ENCODE results near the gene EDDM3A. TPM values are rescaled to one million over a fixed set of nuclear protein-coding genes. Genes with fewer than 3 reads are reported as not detected.
"Not testable (repeated sequence)": the region's sequence is repeated elsewhere in the genome, so short reads cannot be mapped to it uniquely, and the experiment has no call there.

The EDDM3A gene
- total RNA-seq, 2 experiments from 2014 or later, result not detected

DNA sequence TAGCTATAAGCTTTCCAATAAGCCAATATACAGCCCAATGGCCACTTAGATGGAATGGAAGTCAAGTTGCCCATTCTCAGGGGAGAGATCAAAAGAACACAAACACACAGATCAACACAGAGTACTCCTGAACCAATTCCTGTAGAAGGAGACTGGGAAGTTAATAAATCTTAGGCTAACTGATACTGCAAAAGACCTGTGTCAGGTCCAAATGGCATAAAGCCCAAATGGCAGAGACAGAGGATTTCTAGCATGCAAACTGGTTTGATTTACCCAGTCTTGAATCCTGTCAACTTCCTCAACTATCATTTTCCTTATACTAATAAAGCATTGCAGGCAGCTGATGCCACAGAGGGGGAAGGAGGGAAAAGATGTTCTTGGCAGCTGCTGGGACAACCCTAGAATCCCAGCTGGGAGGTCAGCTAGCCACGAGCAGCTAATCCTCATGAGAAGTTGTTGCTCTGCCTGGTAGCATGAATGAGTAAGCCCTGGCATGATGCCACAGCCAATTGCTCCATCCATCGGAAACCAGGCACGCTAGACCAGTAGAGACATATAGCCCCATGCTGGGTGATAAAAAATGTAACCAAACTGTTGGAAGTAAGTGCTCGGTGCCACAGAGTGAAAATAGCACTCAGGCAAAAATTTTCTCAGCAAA is 31.0 kb upstream of the EDDM3A start:
- Mint-ChIP-seq H3K4me3 (no peak overlapping the region), H3K9me3 (peaks cover 3% of the 10 kb centered on the region), H3K4me1 (no peaks in the 10 kb centered on the region), H3K27me3 (peaks cover 6% of the 10 kb centered on the region), H3K27ac (no peak overlapping the region), H3K36me3 (ENCODE audit: low read depth) (no peaks in the 10 kb centered on the region)
- CTCF ChIA-PET, result interaction anchor here (0.5 to 0.8 kb wide), 3 partner anchors 16 to 614 kb away, joined by 3 to 7 read pairs (median 3); no protein-coding TSS in a partner anchor
- POLR2A ChIA-PET, result interaction anchor here (0.5 kb wide), 1 partner anchor 169 kb away, joined by 3 read pairs; no protein-coding TSS in a partner anchor
- no peak for DNase-seq

DNA sequence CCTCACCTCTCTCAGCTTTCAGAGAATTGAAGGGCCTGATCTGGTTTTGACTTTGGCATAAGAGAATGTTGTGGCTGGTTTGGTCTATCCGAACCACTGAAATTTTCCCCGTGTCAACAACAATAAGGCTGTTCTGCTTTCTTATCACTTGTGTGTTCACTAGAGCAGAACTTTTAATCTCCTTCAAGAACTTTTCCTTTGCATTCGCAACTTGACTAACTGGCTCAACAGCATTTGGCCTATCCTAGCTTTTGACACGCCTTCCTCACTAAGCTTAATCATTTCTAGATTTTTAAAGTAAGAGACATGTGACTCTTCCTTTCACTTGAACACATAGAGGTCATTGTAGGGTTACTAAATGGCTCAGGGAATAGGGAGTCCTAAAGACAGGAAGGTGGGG is 25.9 kb upstream of the EDDM3A start:
- no peak for DNase-seq
- H3K9me3 Mint-ChIP-seq, result no peaks in the 10 kb centered on the region
- H3K27ac Mint-ChIP-seq, result no peak overlapping the region
- H3K36me3 Mint-ChIP-seq (ENCODE audit: low read depth), result no peaks in the 10 kb centered on the region
- no peaks in the 10 kb centered on the region for H3K4me1 Mint-ChIP-seq
- H3K27me3 Mint-ChIP-seq, result peaks cover 24% of the 10 kb centered on the region
- no peak overlapping the region for H3K4me3 Mint-ChIP-seq
- CTCF ChIA-PET, result no interaction called here
- POLR2A ChIA-PET, result no interaction called here

GRCh38 chr14:20720741-20721140 is 24.9 kb upstream of the EDDM3A start:
- Mint-ChIP-seq H3K4me3 (no peak overlapping the region), H3K36me3 (ENCODE audit: low read depth) (no peaks in the 10 kb centered on the region), H3K27me3 (peaks cover 29% of the 10 kb centered on the region), H3K27ac (no peak overlapping the region), H3K4me1 (no peaks in the 10 kb centered on the region), H3K9me3 (no peaks in the 10 kb centered on the region)
- DNase-seq, result no peak
- POLR2A ChIA-PET, result no interaction called here
- CTCF ChIA-PET, result no interaction called here

DNA sequence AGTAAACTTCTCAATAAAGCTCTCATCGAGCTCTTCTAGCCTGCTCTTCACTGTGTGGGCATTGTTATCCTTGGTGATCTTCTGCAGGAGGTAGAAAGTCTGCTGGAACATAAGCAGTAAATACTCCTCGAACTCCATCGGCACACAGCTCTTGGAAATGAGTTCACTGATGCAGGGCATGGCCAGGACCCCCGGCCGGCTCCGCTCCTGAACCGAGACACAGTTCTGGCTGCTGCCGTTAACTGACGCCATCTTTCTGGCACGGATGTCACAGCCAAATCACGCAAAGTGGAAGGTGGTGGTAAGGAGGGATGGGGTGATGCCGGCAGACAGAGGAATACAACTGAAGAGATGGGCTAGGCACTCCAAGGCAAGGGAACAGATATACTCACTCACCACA is 23.7 kb upstream of the EDDM3A start:
- CTCF ChIA-PET, result interaction anchor here (1.1 kb wide), 1 partner anchor 10 kb away, joined by 3 read pairs; no protein-coding TSS in a partner anchor
- H3K27me3 Mint-ChIP-seq, result peaks cover 30% of the 10 kb centered on the region
- no peaks in the 10 kb centered on the region for H3K36me3 Mint-ChIP-seq (ENCODE audit: low read depth)
- no peaks in the 10 kb centered on the region for H3K9me3 Mint-ChIP-seq
- no peak overlapping the region for H3K4me3 Mint-ChIP-seq
- no peak for DNase-seq
- POLR2A ChIA-PET, result no interaction called here
- no peak overlapping the region for H3K27ac Mint-ChIP-seq
- H3K4me1 Mint-ChIP-seq, result no peaks in the 10 kb centered on the region

GRCh38 chr14:20723488-20723887 is 22.2 kb upstream of the EDDM3A start:
- Mint-ChIP-seq H3K4me3 (no peak overlapping the region), H3K27me3 (peaks cover 33% of the 10 kb centered on the region), H3K27ac (no peak overlapping the region), H3K9me3 (no peaks in the 10 kb centered on the region), H3K36me3 (ENCODE audit: low read depth) (no peaks in the 10 kb centered on the region), H3K4me1 (no peaks in the 10 kb centered on the region)
- ChIA-PET POLR2A (no interaction called here), CTCF (interaction anchor here (1.0 kb wide), 1 partner anchor 24 kb away, joined by 3 read pairs; no protein-coding TSS in a partner anchor)
- no peak for DNase-seq

DNA sequence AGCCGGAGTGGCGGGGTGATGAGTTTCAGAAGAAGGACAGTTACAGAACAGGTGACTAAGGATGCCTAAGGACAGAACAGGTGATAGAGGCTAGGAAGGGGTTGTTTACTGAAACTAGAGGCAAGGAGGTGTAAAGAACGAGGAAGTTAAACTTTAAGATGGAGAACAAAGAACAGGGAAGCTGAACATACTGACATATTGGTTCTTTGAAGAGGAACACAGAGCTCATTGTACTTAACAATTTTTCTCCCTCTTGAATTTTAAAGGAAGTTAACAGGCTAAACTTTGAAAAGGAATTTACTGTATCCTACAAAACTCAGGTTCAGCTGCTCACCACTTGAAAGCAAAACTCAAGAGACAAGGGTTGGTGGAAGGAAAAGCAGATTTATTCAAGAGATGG is 19.6 kb upstream of the EDDM3A start:
- H3K9me3 Mint-ChIP-seq; H3K4me1 Mint-ChIP-seq; H3K27ac Mint-ChIP-seq; DNase-seq; POLR2A ChIA-PET; H3K4me3 Mint-ChIP-seq; H3K36me3 Mint-ChIP-seq (ENCODE audit: low read depth): not testable (repeated sequence)
- peaks cover 32% of the 10 kb centered on the region for H3K27me3 Mint-ChIP-seq
- CTCF ChIA-PET, result interaction anchor here (1.6 to 1.7 kb wide), 2 partner anchors 16 to 147 kb away, joined by 3 to 4 read pairs; no protein-coding TSS in a partner anchor

DNA sequence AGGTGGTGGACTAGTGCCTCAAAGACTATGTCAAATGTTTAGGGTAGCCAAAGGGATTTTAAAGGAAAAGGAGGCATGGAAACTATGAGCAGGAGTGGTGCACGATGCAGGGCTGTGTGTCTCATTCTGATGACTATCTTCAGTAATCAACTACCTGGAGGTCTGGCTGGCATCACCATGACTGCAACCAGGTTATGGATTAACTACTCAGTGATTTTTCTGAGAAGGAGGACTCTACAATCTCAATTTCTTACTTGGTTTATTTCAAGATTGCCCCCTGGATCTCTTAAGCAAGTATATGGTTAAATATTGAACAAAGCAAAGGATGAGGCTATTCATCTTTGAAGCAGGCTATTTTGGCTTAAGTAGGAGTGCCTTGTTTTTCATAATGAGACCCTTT is 19.2 kb upstream of the EDDM3A start:
- no peak overlapping the region for H3K27ac Mint-ChIP-seq
- H3K36me3 Mint-ChIP-seq (ENCODE audit: low read depth), result no peaks in the 10 kb centered on the region
- peaks cover 31% of the 10 kb centered on the region for H3K27me3 Mint-ChIP-seq
- H3K4me3 Mint-ChIP-seq, result no peak overlapping the region
- no peaks in the 10 kb centered on the region for H3K9me3 Mint-ChIP-seq
- H3K4me1 Mint-ChIP-seq, result no peaks in the 10 kb centered on the region
- CTCF ChIA-PET, result interaction anchor here (1.7 kb wide), 1 partner anchor 16 kb away, joined by 4 read pairs; no protein-coding TSS in a partner anchor
- POLR2A ChIA-PET, result no interaction called here
- DNase-seq, result no peak

DNA sequence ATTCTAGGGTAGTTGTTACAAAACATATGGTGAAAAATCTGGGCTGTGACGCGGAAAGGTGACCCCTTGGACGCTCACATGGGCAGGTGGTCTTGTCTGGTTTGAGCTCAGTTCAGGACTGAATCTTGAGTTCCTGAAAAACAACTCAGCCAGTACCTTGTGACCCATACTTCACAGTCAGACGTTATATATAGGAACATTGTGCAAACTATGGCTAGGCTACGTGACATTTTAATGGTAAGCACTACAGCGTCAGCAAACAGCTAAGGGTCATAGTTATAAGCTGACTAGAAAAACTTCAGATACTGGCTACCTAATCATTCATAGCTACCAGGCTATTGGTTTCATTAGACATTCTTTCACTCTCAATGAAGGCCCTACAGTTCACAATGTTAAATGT is 14.8 kb upstream of the EDDM3A start:
- Mint-ChIP-seq H3K27me3 (peaks cover 11% of the 10 kb centered on the region), H3K27ac (no peak overlapping the region), H3K4me1 (no peaks in the 10 kb centered on the region), H3K36me3 (ENCODE audit: low read depth) (no peaks in the 10 kb centered on the region), H3K4me3 (no peak overlapping the region), H3K9me3 (no peaks in the 10 kb centered on the region)
- POLR2A ChIA-PET, result no interaction called here
- CTCF ChIA-PET, result interaction anchor here (1.9 kb wide), 1 partner anchor 16 kb away, joined by 7 read pairs; no protein-coding TSS in a partner anchor
- no peak for DNase-seq

DNA sequence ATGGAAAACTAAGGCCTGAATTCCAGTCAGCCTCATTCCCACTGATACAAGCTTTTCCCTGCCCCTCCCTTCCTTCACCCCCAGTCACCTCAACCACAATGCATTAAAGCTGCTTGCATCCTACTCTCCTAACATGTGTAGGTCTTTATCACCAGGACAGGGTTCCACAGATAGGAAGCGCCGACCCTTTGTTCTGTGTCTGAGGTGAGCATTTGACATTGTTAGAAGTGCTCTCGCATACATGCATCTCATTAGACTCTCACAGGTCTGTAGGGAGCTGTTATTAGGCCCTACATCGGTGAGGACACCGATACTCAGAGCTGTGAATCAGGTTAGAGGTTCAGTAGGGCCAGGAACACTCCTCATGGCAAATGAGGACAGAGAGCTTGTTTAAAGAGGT is 13.2 kb upstream of the EDDM3A start:
- no peaks in the 10 kb centered on the region for H3K36me3 Mint-ChIP-seq (ENCODE audit: low read depth)
- ChIA-PET POLR2A (no interaction called here), CTCF (interaction anchor here (0.7 to 0.9 kb wide), 2 partner anchors 10 to 31 kb away, joined by 3 read pairs; no protein-coding TSS in a partner anchor)
- H3K4me3 Mint-ChIP-seq, result no peak overlapping the region
- no peaks in the 10 kb centered on the region for H3K4me1 Mint-ChIP-seq
- DNase-seq, result no peak
- H3K9me3 Mint-ChIP-seq, result no peaks in the 10 kb centered on the region
- peaks cover 6% of the 10 kb centered on the region for H3K27me3 Mint-ChIP-seq
- H3K27ac Mint-ChIP-seq, result no peak overlapping the region

GRCh38 chr14:20732979-20733635 is 12.6 kb upstream of the EDDM3A start:
- POLR2A ChIA-PET, result no interaction called here
- H3K4me3 Mint-ChIP-seq, result no peak overlapping the region
- H3K9me3 Mint-ChIP-seq, result no peaks in the 10 kb centered on the region
- no peak overlapping the region for H3K27ac Mint-ChIP-seq
- peaks cover 2% of the 10 kb centered on the region for H3K27me3 Mint-ChIP-seq
- no peak for DNase-seq
- H3K36me3 Mint-ChIP-seq (ENCODE audit: low read depth), result no peaks in the 10 kb centered on the region
- CTCF ChIA-PET, result interaction anchor here (0.7 kb wide), 1 partner anchor 30 kb away, joined by 3 read pairs; no protein-coding TSS in a partner anchor
- H3K4me1 Mint-ChIP-seq, result no peaks in the 10 kb centered on the region

- no peaks in the 10 kb centered on the region for H3K36me3 Mint-ChIP-seq (ENCODE audit: low read depth)
- ChIA-PET POLR2A (no interaction called here), CTCF (no interaction called here)
- no peaks in the 10 kb centered on the region for H3K9me3 Mint-ChIP-seq
- H3K4me1 Mint-ChIP-seq, result no peaks in the 10 kb centered on the region
- H3K27ac Mint-ChIP-seq, result no peak overlapping the region
- H3K4me3 Mint-ChIP-seq, result no peak overlapping the region
- DNase-seq, result no peak
- peaks cover 4% of the 10 kb centered on the region for H3K27me3 Mint-ChIP-seq
These were observed 11.8 kb upstream of the EDDM3A start for GRCh38 chr14:20733684-20734429.

DNA sequence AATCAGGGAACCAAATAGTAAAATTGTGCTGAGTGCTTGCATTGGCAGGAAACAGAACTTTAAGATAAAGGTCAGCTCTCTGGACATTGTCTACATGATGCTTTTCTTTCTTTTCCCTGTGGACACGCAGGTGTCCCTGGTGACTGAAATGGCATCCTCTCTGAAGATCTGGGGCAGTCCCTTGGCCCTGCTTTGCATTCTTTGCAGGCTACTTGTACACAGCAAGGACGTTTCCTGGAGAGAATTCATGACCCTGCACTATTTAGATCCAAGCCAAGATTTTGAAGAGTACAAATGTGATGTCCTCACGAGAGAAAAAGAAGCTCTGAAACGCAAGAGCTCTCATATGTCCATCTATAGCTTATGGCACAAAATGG is 11.3 kb upstream of the EDDM3A start:
- Mint-ChIP-seq H3K9me3 (no peaks in the 10 kb centered on the region), H3K4me3 (no peak overlapping the region), H3K27ac (no peak overlapping the region), H3K27me3 (peaks cover 4% of the 10 kb centered on the region), H3K4me1 (no peaks in the 10 kb centered on the region), H3K36me3 (ENCODE audit: low read depth) (no peaks in the 10 kb centered on the region)
- ChIA-PET CTCF (no interaction called here), POLR2A (no interaction called here)
- DNase-seq, result no peak

GRCh38 chr14:20738292-20738691 is 7.4 kb upstream of the EDDM3A start:
- CTCF ChIA-PET; H3K27ac Mint-ChIP-seq; H3K9me3 Mint-ChIP-seq; H3K4me3 Mint-ChIP-seq; H3K36me3 Mint-ChIP-seq (ENCODE audit: low read depth); H3K27me3 Mint-ChIP-seq; POLR2A ChIA-PET; DNase-seq; H3K4me1 Mint-ChIP-seq: not testable (repeated sequence)

All from activated CD4-positive, alpha-beta T cell treated with anti-CD3 and anti-CD28 coated beads, Interleukin-2, amount 10 ng/mL, durations not matched to agents 7 days and 5 days (primary cell).